CD14-positive monocyte (primary cell): ENCODE measurements around the gene AGBL5. TPM values are rescaled to one million over a fixed set of nuclear protein-coding genes. Genes with fewer than 3 reads are reported as not detected.
A peak's percentile ranks its signal among the peaks of the same experiment; 100 is the strongest.

ENCODE experiments used
- DNase-seq, 3 donors: peaks; one replicate each; pipeline ENCODE4 v3.0.0-alpha.2; 2011 to 2022
- H2AFZ ChIP-seq: 2 replicates; pipeline ENCODE4 v1.6.0; 2012; ENCODE audit warnings: mild to moderate bottlenecking, low read depth, low read length, inconsistent platforms; ENCODE audit not compliant: insufficient read depth, poor library complexity, severe bottlenecking
- H3K27ac ChIP-seq, 2 donors: 1 replicate in 1 of 2; 2 replicates in 1 of 2; pipeline ENCODE4 v1.5.1; 2012 to 2013; ENCODE audit warnings: low read length in 2 of 2, control low read depth in 1 of 2, inconsistent platforms in 1 of 2, low read depth in 1 of 2, mild to moderate bottlenecking in 1 of 2
- H3K27me3 ChIP-seq, 2 donors: one replicate each; pipeline versions ENCODE4 v1.6.0 to v1.6.1; 2011 to 2013; ENCODE audit warnings: low read length in 2 of 2; ENCODE audit not compliant: control insufficient read depth in 2 of 2, insufficient read depth in 2 of 2
- H3K36me3 ChIP-seq, 2 donors: replicated peaks in 1 of 2; 1 replicate in 1 of 2; 2 replicates in 1 of 2; pipeline versions ENCODE4 v1.5.1 to v1.6.1; 2012 to 2013; ENCODE audit warnings: low read length in 2 of 2, control low read depth in 1 of 2, inconsistent platforms in 1 of 2, mild to moderate bottlenecking in 1 of 2; ENCODE audit not compliant: insufficient read depth in 2 of 2, control insufficient read depth in 1 of 2
- H3K4me1 ChIP-seq, 2 donors: 1 replicate in 1 of 2; 2 replicates in 1 of 2; pipeline versions ENCODE4 v1.5.1 to v1.6.1; 2012 to 2013; ENCODE audit warnings: low read length in 2 of 2, control low read depth in 1 of 2, inconsistent platforms in 1 of 2, mild to moderate bottlenecking in 1 of 2, moderate library complexity in 1 of 2; ENCODE audit not compliant: insufficient read depth in 2 of 2, control insufficient read depth in 1 of 2
- H3K4me2 ChIP-seq: replicated peaks from 2 replicates; pipeline ENCODE3; 2012; ENCODE audit warnings: low read length, moderate library complexity, mild to moderate bottlenecking; ENCODE audit not compliant: poor library complexity, severe bottlenecking; ENCODE audit errors: extremely low read depth
- H3K4me3 ChIP-seq, 3 experiments: fragments of 200-600 bp in 1 of 3; sonication (generic) in 1 of 3; replicated peaks in 1 of 3; 1 replicate in 2 of 3; 2 replicates in 1 of 3; pipeline ENCODE4 v1.5.1; 2011 to 2013; ENCODE audit warnings: low read length in 3 of 3, mild to moderate bottlenecking in 3 of 3, control low read depth in 2 of 3, low read depth in 2 of 3, inconsistent platforms in 1 of 3, moderate library complexity in 1 of 3
- H3K79me2 ChIP-seq: 2 replicates; pipeline ENCODE4 v1.6.0; 2012; ENCODE audit warnings: mild to moderate bottlenecking, control low read depth, inconsistent platforms, low read length, moderate library complexity; ENCODE audit not compliant: insufficient read depth
- H3K9ac ChIP-seq: 2 replicates; pipeline ENCODE4 v1.6.0; 2017; ENCODE audit warnings: low read length, mild to moderate bottlenecking; ENCODE audit not compliant: insufficient read depth, poor library complexity, severe bottlenecking
- H3K9me3 ChIP-seq, 2 donors: replicated peaks in 1 of 2; 1 replicate in 1 of 2; 2 replicates in 1 of 2; pipeline versions ENCODE4 v1.5.1 to v1.6.1; 2012 to 2013; ENCODE audit warnings: low read length in 2 of 2, control low read depth in 1 of 2; ENCODE audit not compliant: control insufficient read depth in 1 of 2, insufficient read depth in 1 of 2
- H4K20me1 ChIP-seq: 2 replicates; pipeline ENCODE4 v1.6.0; 2012; ENCODE audit warnings: mild to moderate bottlenecking, low read length, control low read depth, moderate library complexity; ENCODE audit not compliant: insufficient read depth
- H3K27ac Mint-ChIP-seq, 7 donors: one replicate each; pipeline ENCODE4 v1.8.0; 2020; ENCODE audit warnings: mild to moderate bottlenecking in 7 of 7, mixed read lengths in 7 of 7, moderate library complexity in 6 of 7, inconsistent platforms in 2 of 7
- H3K27me3 Mint-ChIP-seq, 3 donors: one replicate each; pipeline ENCODE4 v1.8.0; 2021 to 2022; ENCODE audit warnings: low read depth in 3 of 3, mild to moderate bottlenecking in 3 of 3, mixed read lengths in 3 of 3, moderate library complexity in 3 of 3, inconsistent platforms in 1 of 3
- H3K36me3 Mint-ChIP-seq, 2 donors: one replicate each; pipeline ENCODE4 v1.8.0; 2020; ENCODE audit warnings: mixed read lengths in 2 of 2, inconsistent platforms in 1 of 2, mild to moderate bottlenecking in 1 of 2
- H3K4me1 Mint-ChIP-seq: one replicate; pipeline ENCODE4 v1.8.0; 2020; ENCODE audit warnings: mild to moderate bottlenecking, mixed read lengths
- H3K4me3 Mint-ChIP-seq, 2 donors: one replicate each; pipeline ENCODE4 v1.8.0; 2020; ENCODE audit warnings: mild to moderate bottlenecking in 2 of 2, mixed read lengths in 2 of 2, moderate library complexity in 1 of 2
- H3K9me3 Mint-ChIP-seq, 7 donors: one replicate each; pipeline ENCODE4 v1.8.0; 2020 to 2022; ENCODE audit warnings: mixed read lengths in 7 of 7, mild to moderate bottlenecking in 6 of 7, moderate library complexity in 6 of 7, inconsistent platforms in 2 of 7
- WGBS: methylation state at CpG from one replicate; pipeline ENCODE4 v1.1.5; 2013; ENCODE audit warnings: missing lambda C conversion rate; ENCODE audit not compliant: insufficient coverage; 5-methylcytosine and 5-hydroxymethylcytosine counted together
- intact Hi-C, 2 donors: fragments of 100-400 bp; cut with micrococcal nuclease; formaldehyde crosslinking; loops; one replicate each; pipeline versions ENCODE4 v1.15.0 to v1.15.1; 2023
- polyA plus RNA-seq, 3 donors: library from polyadenylated mRNA; depleted of rRNA in 1 of 3; unstranded in 2 of 3; stranded (reverse) in 1 of 3; fragments of 300-500 nt in 2 of 3; fragments of >200 nt in 1 of 3; fragmentation: Illumina TruSeq in 2 of 3; gene quantifications; 1 replicate in 2 of 3; 2 replicates in 1 of 3; pipeline ENCODE4 v1.2.3, GENCODE V29; 2012 to 2021
- TF ChIP-seq, protein P1 (sequence below): fragments of 200-600 bp; IDR thresholded peaks from one replicate; pipeline ENCODE4 v1.8.0; 2022; ENCODE audit warnings: antibody characterized with exemption, mild to moderate bottlenecking

The AGBL5 gene
- polyA plus RNA-seq, 3 donors: 4.4 to 4.8 (median 4.6) TPM

DNA sequence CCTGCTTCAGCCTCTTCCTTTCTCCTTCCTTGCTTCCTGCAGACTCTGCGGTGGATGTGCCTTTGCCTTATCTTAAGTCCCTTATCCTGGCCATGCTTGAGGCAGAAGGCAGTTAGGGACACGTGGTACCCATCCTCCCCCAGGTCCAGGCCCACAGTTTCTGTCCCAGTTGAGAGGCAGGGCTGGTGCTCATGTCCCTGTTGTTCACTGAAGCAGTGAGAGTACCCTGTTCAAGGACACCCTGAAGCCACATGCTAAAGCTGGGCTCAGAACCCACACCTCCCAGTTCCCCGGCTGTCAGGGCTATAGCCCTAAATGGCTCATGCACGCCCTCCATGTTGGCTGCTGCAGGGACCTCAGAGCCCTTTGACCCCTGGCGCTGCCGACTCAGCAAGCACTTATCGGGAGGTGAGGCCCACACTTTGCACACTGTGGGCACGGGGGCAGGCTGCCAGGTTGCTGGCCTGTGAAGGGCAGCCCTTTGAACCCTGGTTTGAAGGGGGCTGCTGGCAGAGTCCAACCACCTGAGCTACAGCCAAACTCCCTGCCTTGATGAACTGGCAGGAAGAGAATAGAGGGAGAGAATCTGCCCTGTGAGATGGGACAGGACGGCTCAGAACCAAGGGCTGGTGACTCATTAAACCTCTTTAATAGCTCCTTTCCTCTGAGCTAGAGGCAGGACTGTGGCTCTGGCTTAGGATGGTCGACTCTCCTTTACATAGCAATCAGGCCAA, 41.4 kb downstream of the AGBL5 start:
- H2AFZ ChIP-seq: no peak overlapping the region
- H3K4me3 ChIP-seq: no peak overlapping the region
- Mint-ChIP-seq H3K4me3 (no peak overlapping the region), H3K9me3 (no peaks in the 10 kb centered on the region), H3K36me3 (peaks cover 0 to 3% of the 10 kb centered on the region in 2 donors), H3K4me1 (peaks cover 21% of the 10 kb centered on the region), H3K27me3 (peaks cover 0 to 6% (median 4%) of the 10 kb centered on the region in 3 donors), H3K27ac (no peak overlapping the region)
- DNase-seq: no peak
- no peak overlapping the region for H3K4me2 ChIP-seq
- no peaks in the 10 kb centered on the region for H3K79me2 ChIP-seq
- H3K9ac ChIP-seq: no peak overlapping the region
- H3K9me3 ChIP-seq: no peaks in the 10 kb centered on the region
- TF ChIP-seq, protein P1, sequence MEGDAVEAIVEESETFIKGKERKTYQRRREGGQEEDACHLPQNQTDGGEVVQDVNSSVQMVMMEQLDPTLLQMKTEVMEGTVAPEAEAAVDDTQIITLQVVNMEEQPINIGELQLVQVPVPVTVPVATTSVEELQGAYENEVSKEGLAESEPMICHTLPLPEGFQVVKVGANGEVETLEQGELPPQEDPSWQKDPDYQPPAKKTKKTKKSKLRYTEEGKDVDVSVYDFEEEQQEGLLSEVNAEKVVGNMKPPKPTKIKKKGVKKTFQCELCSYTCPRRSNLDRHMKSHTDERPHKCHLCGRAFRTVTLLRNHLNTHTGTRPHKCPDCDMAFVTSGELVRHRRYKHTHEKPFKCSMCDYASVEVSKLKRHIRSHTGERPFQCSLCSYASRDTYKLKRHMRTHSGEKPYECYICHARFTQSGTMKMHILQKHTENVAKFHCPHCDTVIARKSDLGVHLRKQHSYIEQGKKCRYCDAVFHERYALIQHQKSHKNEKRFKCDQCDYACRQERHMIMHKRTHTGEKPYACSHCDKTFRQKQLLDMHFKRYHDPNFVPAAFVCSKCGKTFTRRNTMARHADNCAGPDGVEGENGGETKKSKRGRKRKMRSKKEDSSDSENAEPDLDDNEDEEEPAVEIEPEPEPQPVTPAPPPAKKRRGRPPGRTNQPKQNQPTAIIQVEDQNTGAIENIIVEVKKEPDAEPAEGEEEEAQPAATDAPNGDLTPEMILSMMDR: no peak
- peaks cover 23 to 24% of the 10 kb centered on the region in 2 donors for H3K4me1 ChIP-seq
- H3K27me3 ChIP-seq: no peaks in the 10 kb centered on the region
- no peaks in the 10 kb centered on the region for H3K36me3 ChIP-seq
- H3K27ac ChIP-seq: no peak overlapping the region
- intact Hi-C loops: no loop called here
- H4K20me1 ChIP-seq: no peaks in the 10 kb centered on the region
- WGBS: 89% methylated on average over 7 of the region's 10 CpGs

DNA sequence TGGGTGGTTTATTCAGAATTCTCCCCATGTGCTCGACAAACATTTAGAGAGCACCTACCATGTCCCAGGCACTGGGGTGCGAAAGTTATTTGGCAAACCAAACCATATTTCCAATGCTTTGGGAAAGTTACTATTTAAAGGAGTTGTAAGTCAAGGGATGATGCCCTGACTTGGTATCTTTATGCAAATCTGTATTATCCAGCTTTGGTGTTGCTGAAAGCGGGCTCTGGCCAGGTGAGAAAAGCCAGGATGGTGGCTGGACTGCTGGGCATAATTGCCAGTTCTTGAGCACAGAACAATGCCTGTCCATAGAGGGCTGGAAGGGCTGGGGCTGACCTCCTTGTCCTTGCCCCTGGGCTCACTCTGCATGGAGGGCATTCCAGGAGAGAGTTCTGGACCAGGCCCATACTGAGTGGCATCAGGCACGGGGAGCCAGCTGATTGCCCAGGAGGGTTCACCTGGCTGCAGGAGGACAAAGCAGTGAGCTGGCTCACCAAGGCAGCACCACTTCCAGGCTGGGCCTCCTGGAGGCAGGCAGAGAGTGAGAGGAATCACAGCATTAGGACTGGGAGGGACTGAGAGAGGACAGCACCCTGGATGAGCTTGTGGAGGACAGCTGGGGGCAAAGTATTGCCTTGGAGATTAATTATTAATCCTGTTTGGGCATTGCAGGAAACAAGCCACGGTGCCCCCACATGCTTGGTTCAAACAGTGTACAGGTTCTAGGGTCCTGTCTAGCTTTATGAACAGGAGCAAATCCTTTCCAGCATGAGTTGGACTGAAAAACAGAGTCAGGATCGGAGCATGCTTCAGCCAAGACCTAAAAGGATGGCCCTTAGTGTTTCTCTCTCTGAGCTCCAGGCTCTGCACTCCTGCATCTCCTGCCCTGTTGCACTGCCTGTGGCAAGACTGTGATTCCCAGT, 42.2 kb downstream of the AGBL5 start:
- Histone ChIP-seq H3K79me2 (no peaks in the 10 kb centered on the region), H3K36me3 (no peaks in the 10 kb centered on the region), H3K27me3 (no peaks in the 10 kb centered on the region), H3K4me1 (peaks cover 23 to 24% of the 10 kb centered on the region in 2 donors), H3K9ac (no peak overlapping the region), H3K4me2 (no peak overlapping the region), H4K20me1 (no peaks in the 10 kb centered on the region), H2AFZ (no peak overlapping the region), H3K9me3 (no peaks in the 10 kb centered on the region), H3K27ac (no peak overlapping the region), H3K4me3 (no peak overlapping the region)
- Mint-ChIP-seq H3K36me3 (peaks cover 0 to 3% of the 10 kb centered on the region in 2 donors), H3K4me1 (peaks cover 21% of the 10 kb centered on the region), H3K27ac (peak overlapping the region in 1 of 7 donors; percentile 48), H3K4me3 (no peak overlapping the region), H3K9me3 (no peaks in the 10 kb centered on the region), H3K27me3 (peaks cover 0 to 3% (median 2%) of the 10 kb centered on the region in 3 donors)
- intact Hi-C loops: no loop called here
- 97% methylated on average over 4 of the region's 6 CpGs for WGBS
- TF ChIP-seq, protein P1: no peak
- no peak for DNase-seq
